ELR (cell line): Measurements from ENCODE around the gene ILDR2.
A peak's percentile ranks its signal among the peaks of the same experiment; 100 is the strongest.

Experiments used
- DNase-seq: peaks from one replicate; pipeline ENCODE4 v3.0.0-alpha.2; 2015; ENCODE audit warnings: low read depth

The ILDR2 gene

GRCh38 chr1:166924823-166925541 lies 50.4 kb downstream of the ILDR2 start:
- no peak for DNase-seq

GRCh38 chr1:166920561-166921475 lies 54.5 kb downstream of the ILDR2 start:
- no peak for DNase-seq

GRCh38 chr1:166918956-166919316 lies 56.4 kb downstream of the ILDR2 start:
- no peak for DNase-seq

DNA sequence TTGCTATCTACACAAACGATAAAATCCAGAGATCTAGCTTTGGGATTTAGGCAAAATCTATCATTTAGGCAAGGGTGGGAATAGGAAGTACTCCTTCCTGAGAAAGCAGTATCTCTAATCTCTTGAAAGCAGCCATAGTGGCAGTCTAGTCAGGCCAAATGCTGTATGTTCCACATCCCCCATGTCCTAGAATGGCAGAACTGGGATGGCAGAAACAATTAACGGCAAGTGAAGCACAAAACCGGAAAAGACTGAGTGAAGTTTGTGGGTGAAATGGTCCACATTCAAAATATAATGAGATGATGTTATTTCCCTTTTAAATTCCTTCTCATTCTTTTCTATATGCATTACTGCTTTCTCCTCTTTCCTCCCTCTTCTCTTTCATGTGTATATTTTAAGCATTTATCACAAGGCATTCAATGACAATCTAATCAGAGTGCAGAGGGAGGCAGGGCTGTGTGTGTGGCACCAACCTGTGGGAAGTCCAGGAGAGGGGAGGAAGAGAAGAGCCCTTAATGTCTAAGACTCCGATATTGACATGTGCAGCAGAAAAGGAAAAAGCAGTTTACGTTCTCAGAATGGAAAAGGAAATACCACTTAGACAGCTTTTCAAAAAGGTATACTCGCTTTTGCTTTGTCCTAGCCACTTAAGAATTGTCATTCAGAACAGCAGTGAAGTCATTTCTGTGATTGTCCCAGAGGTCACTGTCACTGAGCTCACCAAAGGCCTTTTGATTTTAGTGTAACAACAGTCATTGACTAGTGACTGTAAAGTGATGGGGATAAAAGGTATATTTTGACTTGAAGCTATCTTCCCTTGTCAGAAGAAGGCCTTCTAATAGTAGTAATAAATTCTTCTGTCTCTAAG lies 57.0 kb downstream of the ILDR2 start:
- DNase-seq, result no peak

- DNase-seq, result peak; percentile 71
These were observed 59.4 kb downstream of the ILDR2 start for GRCh38 chr1:166915941-166916340.

DNA sequence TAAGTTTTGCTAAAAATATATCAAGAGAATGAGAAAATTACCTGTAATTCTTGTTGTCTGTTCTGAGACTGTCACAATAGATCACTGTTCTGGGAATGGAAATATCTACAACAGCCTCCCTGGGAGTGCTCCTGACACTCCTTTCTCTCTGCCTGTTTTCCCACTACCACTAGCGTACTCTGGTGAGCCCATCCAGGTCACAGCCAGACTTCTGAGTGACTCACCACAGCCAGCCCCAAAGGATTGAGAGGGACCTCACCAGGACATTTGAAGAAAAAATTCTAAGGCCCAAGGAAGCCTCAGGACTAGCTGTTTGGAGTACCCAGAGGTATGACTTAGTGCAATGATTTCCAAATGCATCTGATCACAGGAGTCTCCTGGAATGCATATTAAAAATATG lies 60.3 kb downstream of the ILDR2 start:
- DNase-seq, result no peak

GRCh38 chr1:166914111-166914510 lies 61.2 kb downstream of the ILDR2 start:
- DNase-seq, result no peak

- no peak for DNase-seq
These were observed 63.7 kb downstream of the ILDR2 start for GRCh38 chr1:166911624-166912023.

- peak; percentile 89 for DNase-seq
These were observed 64.8 kb downstream of the ILDR2 start for GRCh38 chr1:166910396-166910994.

GRCh38 chr1:166908942-166909341 lies 66.4 kb downstream of the ILDR2 start:
- DNase-seq, result peak; percentile 41

- DNase-seq, result no peak
These were observed 67.6 kb downstream of the ILDR2 start for GRCh38 chr1:166907763-166908162.

- no peak for DNase-seq
These were observed 68.3 kb downstream of the ILDR2 start for GRCh38 chr1:166907051-166907450.

DNA sequence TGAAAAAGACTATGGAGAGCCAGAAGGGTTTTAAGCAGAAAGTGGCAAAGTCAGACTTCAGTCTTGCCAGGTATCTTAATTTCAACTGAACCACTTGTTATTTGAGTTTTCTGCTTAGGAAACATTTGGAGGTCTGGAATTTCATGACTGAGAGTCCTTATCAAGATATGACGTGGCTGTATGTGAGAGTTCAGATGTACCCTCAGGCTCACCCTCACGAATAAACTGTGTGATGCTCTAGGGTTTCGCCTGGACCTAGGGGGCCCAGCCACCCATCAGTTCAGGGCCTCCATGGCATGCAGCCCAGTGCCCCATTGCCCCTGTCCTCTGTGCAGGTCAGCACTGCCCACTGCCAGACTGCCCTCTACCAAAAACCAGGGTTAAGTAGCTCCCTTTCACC lies 68.7 kb downstream of the ILDR2 start:
- DNase-seq, result peak; percentile 11

GRCh38 chr1:166905900-166906299 lies 69.4 kb downstream of the ILDR2 start:
- DNase-seq, result peak; percentile 55

- DNase-seq, result no peak
These were observed 70.2 kb downstream of the ILDR2 start for GRCh38 chr1:166905136-166905535.

GRCh38 chr1:166903232-166903631 lies 72.1 kb downstream of the ILDR2 start:
- DNase-seq, result no peak

- DNase-seq, result peak; percentile 68
These were observed 73.1 kb downstream of the ILDR2 start for GRCh38 chr1:166902279-166902678.

DNA sequence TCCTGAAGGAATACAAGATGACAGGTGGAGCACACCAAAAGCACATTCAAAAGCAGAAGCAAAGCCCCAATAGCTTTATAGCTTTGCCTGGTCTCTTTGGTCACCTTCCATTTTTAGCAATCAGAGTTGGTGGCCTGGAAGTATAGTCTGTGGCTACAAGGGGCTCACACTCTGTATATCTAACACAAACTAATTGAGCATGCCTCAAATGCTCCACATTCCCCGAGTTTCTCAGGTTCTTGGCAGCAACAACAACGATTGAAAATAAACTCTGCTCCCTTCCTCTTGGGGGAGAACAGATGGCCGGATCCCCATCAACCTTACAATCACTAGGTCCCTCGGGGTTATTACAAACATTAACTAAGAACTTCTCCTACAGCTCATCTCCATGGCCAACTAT lies 74.4 kb downstream of the ILDR2 start:
- DNase-seq, result no peak

DNA sequence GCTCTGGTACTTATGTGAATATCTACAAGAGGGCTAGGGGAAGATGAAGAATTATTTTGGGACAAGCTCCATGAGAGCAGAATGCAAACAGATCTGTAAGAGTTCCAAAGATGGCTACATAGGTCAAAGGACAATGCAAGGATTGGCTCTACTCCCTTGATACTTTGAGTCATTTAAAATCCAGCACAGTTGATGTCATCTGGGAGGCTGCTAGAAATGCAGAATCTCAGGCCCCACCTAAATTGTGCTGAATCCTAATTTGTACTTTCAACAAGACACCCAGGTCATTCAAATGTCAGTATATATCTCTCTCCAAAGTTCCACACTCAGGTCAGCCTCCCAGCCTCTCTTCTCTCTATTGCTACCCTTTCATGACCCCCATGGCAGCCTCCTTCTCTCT lies 75.6 kb downstream of the ILDR2 start:
- DNase-seq, result no peak

GRCh38 chr1:166895766-166896165 lies 79.6 kb downstream of the ILDR2 start:
- no peak for DNase-seq

GRCh38 chr1:166889776-166890175 lies 85.6 kb downstream of the ILDR2 start:
- DNase-seq, result no peak
